ENCODE data around the gene DFFB. TPM values are rescaled to one million over a fixed set of nuclear protein-coding genes. Genes with fewer than 3 reads are reported as not detected.

The DFFB gene
- total and polyA plus RNA-seq, 2 of the 13 experiments (the other 11 are each of a cell fraction or from before 2014, with no cell fraction given): 4.6 to 9.3 TPM

DNA sequence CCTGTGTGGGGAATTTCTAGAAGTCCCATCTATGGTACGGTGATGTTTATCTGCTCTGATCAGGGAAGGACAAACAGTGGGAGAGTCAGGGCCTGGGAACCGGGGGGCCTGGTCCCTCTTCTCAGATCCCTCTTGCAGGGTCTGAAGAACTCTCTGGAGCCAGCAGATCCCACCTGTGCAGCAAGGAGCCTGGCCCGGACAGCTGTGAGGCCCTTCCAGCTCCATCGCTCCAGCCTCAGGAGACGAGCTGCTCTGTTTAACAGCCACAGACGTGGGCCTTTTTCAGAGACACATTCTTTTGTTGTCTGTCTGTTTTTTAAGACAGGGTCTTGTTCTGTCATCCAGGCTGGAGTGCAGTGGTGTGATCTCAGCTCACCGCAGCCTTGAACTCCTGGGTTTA lies 28.3 kb downstream of the DFFB start (continued):
- no peak for TF ChIP-seq AHR (CRISPR knock-in tag; IDR thresholded peaks at IDR 0.05)
- TF ChIP-seq, protein P1, sequence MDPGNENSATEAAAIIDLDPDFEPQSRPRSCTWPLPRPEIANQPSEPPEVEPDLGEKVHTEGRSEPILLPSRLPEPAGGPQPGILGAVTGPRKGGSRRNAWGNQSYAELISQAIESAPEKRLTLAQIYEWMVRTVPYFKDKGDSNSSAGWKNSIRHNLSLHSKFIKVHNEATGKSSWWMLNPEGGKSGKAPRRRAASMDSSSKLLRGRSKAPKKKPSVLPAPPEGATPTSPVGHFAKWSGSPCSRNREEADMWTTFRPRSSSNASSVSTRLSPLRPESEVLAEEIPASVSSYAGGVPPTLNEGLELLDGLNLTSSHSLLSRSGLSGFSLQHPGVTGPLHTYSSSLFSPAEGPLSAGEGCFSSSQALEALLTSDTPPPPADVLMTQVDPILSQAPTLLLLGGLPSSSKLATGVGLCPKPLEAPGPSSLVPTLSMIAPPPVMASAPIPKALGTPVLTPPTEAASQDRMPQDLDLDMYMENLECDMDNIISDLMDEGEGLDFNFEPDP (CRISPR knock-in tag; conservative IDR thresholded peaks at IDR 0.05): no peak

- intact Hi-C loops (cut with micrococcal nuclease; ENCODE audit: unreplicated experiment): no loop called here
- Histone ChIP-seq H3K9me3 (ENCODE audit: low read length) (no peaks in the 10 kb centered on the region), H3K27me3 (ENCODE audit: control insufficient read depth in 1 of 2, insufficient read depth in 2 of 2, low read length in 2 of 2) (no peaks in the 10 kb centered on the region), H3K79me2 (ENCODE audit: insufficient read depth, low read length) (no peaks in the 10 kb centered on the region), H3K4me2 (ENCODE audit: low read depth, low read length) (no peak overlapping the region), H3K4me1 (ENCODE audit: insufficient read depth, low read length) (0 out of 2 replicates have a peak, but pooled peaks cover 4% of the 10 kb centered on the region), H3K4me3 (replicated peaks in 1 of 3; ENCODE audit: insufficient read depth in 1 of 3, low read depth in 2 of 3, low read length in 3 of 3) (no peak overlapping the region), H2AFZ (ENCODE audit: low read length) (no peak overlapping the region), H3K27ac (ENCODE audit: extremely low read length, insufficient read depth, low read length) (no peak overlapping the region), H3K36me3 (replicated peaks in 1 of 2; ENCODE audit: control insufficient read depth in 1 of 2, insufficient read depth in 2 of 2, low read length in 2 of 2) (peaks cover 23 to 46% of the 10 kb centered on the region in 2 experiments; a peak in 4 of 5 replicates), H3K9ac (ENCODE audit: insufficient read depth, low read depth, low read length) (no peak overlapping the region), H4K20me1 (ENCODE audit: insufficient read depth, low read length) (no peaks in the 10 kb centered on the region)
- POLR2A ChIA-PET: interaction anchor here (1.0 kb wide), 1 partner anchor 15 kb away, joined by 3 read pairs; no protein-coding TSS in a partner anchor
- FAIRE-seq (no peak), ATAC-seq (no peak; the same call in 2 of the 3 replicates), DNase-seq (ENCODE audit: low spot score) (no peak)
- 89% methylated on average over 15 of the region's 15 CpGs for WGBS (ENCODE audit: low lambda C conversion rate)
- in situ Hi-C loops (cut with HindIII; ENCODE audit: extremely low pct_ligation_motif_present, low pct_unique_long_range_greater_than_20kb): no loop called here
- CTCF ChIA-PET (ENCODE audit: low intra/inter-chr PET ratio, low total read pairs): no interaction called here
- no TSS peak for BruUV-seq (replicated peaks)
- no peak for TF ChIP-seq ESRRA (CRISPR knock-in tag; IDR thresholded peaks at IDR 0.05; ENCODE audit: low read depth)
Observed at GRCh38 chr1:3886106-3886670, 28.9 kb downstream of the DFFB start.

DNA sequence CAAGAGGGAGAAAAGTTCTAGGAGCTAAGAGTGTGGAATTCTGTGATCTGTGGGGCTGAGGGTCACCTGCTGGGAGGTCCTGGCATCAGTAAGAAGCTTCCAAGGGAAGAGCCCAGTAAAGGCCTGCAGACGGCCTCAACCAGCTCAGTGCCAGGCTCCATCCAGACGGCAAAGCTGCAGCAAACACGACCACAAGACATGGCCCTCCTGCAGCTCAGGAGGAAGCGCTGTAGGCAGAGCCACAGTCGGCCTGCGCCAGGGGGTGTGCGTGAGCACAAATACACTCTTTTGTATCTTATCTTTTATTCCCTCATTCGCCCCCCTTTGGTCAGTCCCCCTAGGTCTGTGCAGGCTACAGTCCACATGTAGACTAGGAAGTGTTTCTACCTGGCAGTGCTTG lies 29.4 kb downstream of the DFFB start:
- no peak for DNase-seq (ENCODE audit: low spot score)
- intact Hi-C loops (cut with micrococcal nuclease; ENCODE audit: unreplicated experiment): no loop called here
- CTCF ChIA-PET (ENCODE audit: low intra/inter-chr PET ratio, low total read pairs): no interaction called here

More for the DNA sequence above, 29.4 kb downstream of the DFFB start:
- Histone ChIP-seq H3K27me3 (ENCODE audit: control insufficient read depth in 1 of 2, insufficient read depth in 2 of 2, low read length in 2 of 2) (no peaks in the 10 kb centered on the region), H3K9me3 (ENCODE audit: low read length) (no peaks in the 10 kb centered on the region), H3K4me3 (replicated peaks in 1 of 3; ENCODE audit: insufficient read depth in 1 of 3, low read depth in 2 of 3, low read length in 3 of 3) (no peak overlapping the region), H3K27ac (ENCODE audit: extremely low read length, insufficient read depth, low read length) (no peak overlapping the region), H2AFZ (ENCODE audit: low read length) (no peak overlapping the region), H3K9ac (ENCODE audit: insufficient read depth, low read depth, low read length) (no peak overlapping the region), H3K4me1 (ENCODE audit: insufficient read depth, low read length) (no peaks in the 10 kb centered on the region), H3K36me3 (replicated peaks in 1 of 2; ENCODE audit: control insufficient read depth in 1 of 2, insufficient read depth in 2 of 2, low read length in 2 of 2) (peaks cover 23 to 50% of the 10 kb centered on the region in 2 experiments; a peak in 4 of 5 replicates), H3K4me2 (ENCODE audit: low read depth, low read length) (no peak overlapping the region), H3K79me2 (ENCODE audit: insufficient read depth, low read length) (no peaks in the 10 kb centered on the region), H4K20me1 (ENCODE audit: insufficient read depth, low read length) (no peaks in the 10 kb centered on the region)
- no TSS peak for BruUV-seq (replicated peaks)
- in situ Hi-C loops (cut with HindIII; ENCODE audit: extremely low pct_ligation_motif_present, low pct_unique_long_range_greater_than_20kb): no loop called here
- TF ChIP-seq MEIS1 (CRISPR knock-in tag; IDR thresholded peaks at IDR 0.05; ENCODE audit: borderline replicate concordance) (no peak), XBP1 (CRISPR knock-in tag; IDR thresholded peaks at IDR 0.05) (no peak), TERF1 (CRISPR knock-in tag; IDR thresholded peaks at IDR 0.05) (no peak), ZFP37 (CRISPR knock-in tag; IDR thresholded peaks at IDR 0.05; ENCODE audit: borderline replicate concordance) (no peak), REL (CRISPR knock-in tag; conservative IDR thresholded peaks at IDR 0.05) (no peak), ZNF224 (CRISPR knock-in tag; IDR thresholded peaks at IDR 0.05) (no peak), ZNF264 (CRISPR knock-in tag; IDR thresholded peaks at IDR 0.05) (no peak), RBAK (CRISPR knock-in tag; IDR thresholded peaks at IDR 0.05) (no peak), ZNF841 (CRISPR knock-in tag; IDR thresholded peaks at IDR 0.05; ENCODE audit: borderline replicate concordance) (no peak)
- POLR2A ChIA-PET: no interaction called here
- 91% methylated on average over 8 of the region's 8 CpGs for WGBS (ENCODE audit: low lambda C conversion rate)
- no peak; the same call in 2 of the 3 replicates for ATAC-seq
- no peak for FAIRE-seq

All from HepG2 (cell line).